ENCODE measurements around the gene PLXNA2.

- TF ChIP-seq EZH2phosphoT487 (IDR thresholded peaks at IDR 0.05; ENCODE audit: insufficient read depth, low read depth): no peak
- no peak for TF ChIP-seq EZH2 (IDR thresholded peaks at IDR 0.05; ENCODE audit: insufficient read depth, poor library complexity, severe bottlenecking)
These were observed 246.5 kb downstream of the PLXNA2 start for GRCh38 chr1:207997486-207998268.
